CMK (cell line): Measurements from ENCODE around the gene NBEA.

ENCODE experiments used
- DNase-seq: peaks from one replicate; pipeline ENCODE4 v3.0.0-alpha.2; 2010; ENCODE audit warnings: low read depth

The NBEA gene

GRCh38 chr13:35279500-35279899 is 337.4 kb downstream of the NBEA start:
- DNase-seq = no peak

GRCh38 chr13:35283856-35284255 is 341.8 kb downstream of the NBEA start:
- DNase-seq = no peak

GRCh38 chr13:35285677-35286076 is 343.6 kb downstream of the NBEA start:
- no peak for DNase-seq

- DNase-seq = no peak
Observed at GRCh38 chr13:35292329-35292728, 350.3 kb downstream of the NBEA start.

GRCh38 chr13:35293579-35294226 is 351.6 kb downstream of the NBEA start:
- DNase-seq = no peak

GRCh38 chr13:35309706-35310105 is 367.6 kb downstream of the NBEA start:
- DNase-seq = no peak

GRCh38 chr13:35332134-35332533 is 390.1 kb downstream of the NBEA start:
- no peak for DNase-seq

- no peak for DNase-seq
Observed at GRCh38 chr13:35333157-35333556, 391.1 kb downstream of the NBEA start.

GRCh38 chr13:35342440-35342839 is 400.4 kb downstream of the NBEA start:
- no peak for DNase-seq

GRCh38 chr13:35343417-35343816 is 401.3 kb downstream of the NBEA start:
- DNase-seq = no peak

GRCh38 chr13:35345992-35346391 is 403.9 kb downstream of the NBEA start:
- no peak for DNase-seq

GRCh38 chr13:35346494-35346893 is 404.4 kb downstream of the NBEA start:
- no peak for DNase-seq

GRCh38 chr13:35347679-35348205 is 405.7 kb downstream of the NBEA start:
- DNase-seq = no peak

- no peak for DNase-seq
Observed at GRCh38 chr13:35349052-35349451, 407.0 kb downstream of the NBEA start.

GRCh38 chr13:35349673-35350278 is 407.7 kb downstream of the NBEA start:
- peak; percentile 46 for DNase-seq

- no peak for DNase-seq
Observed at GRCh38 chr13:35354285-35354684, 412.2 kb downstream of the NBEA start.

GRCh38 chr13:35354882-35355281 is 412.8 kb downstream of the NBEA start:
- no peak for DNase-seq

GRCh38 chr13:35356572-35356971 is 414.5 kb downstream of the NBEA start:
- peak; percentile 17 for DNase-seq

GRCh38 chr13:35365883-35366282 is 423.8 kb downstream of the NBEA start:
- DNase-seq = no peak

GRCh38 chr13:35367586-35367985 is 425.5 kb downstream of the NBEA start:
- DNase-seq = no peak

- DNase-seq = no peak
Observed at GRCh38 chr13:35378939-35379338, 436.9 kb downstream of the NBEA start.

- no peak for DNase-seq
Observed at GRCh38 chr13:35379663-35380062, 437.6 kb downstream of the NBEA start.

GRCh38 chr13:35387682-35388250 is 445.7 kb downstream of the NBEA start:
- DNase-seq = no peak
